Measurements from ENCODE around the gene UGT1A6.

GRCh38 chr2:233743464-233744259, 51.0 kb downstream of the UGT1A6 start:
- TF ChIP-seq CTCF (IDR thresholded peaks at IDR 0.05) (no peak), POLR2A (IDR thresholded peaks at IDR 0.05) (no peak), POLR2AphosphoS5 (IDR thresholded peaks at IDR 0.05) (no peak)

Data from breast epithelium (tissue), 3 donors.